G401.6 (cell line): ENCODE data around the gene PRELP.
"Not testable (repeated sequence)": the region's sequence is repeated elsewhere in the genome, so short reads cannot be mapped to it uniquely, and the experiment has no call there.

Experiments used
- FAIRE-seq: peaks from 2 replicates; lab custom pipeline; 2012; peaks lifted over from hg19 to GRCh38; lab: Jason Lieb, UNC

PRELP gene

DNA sequence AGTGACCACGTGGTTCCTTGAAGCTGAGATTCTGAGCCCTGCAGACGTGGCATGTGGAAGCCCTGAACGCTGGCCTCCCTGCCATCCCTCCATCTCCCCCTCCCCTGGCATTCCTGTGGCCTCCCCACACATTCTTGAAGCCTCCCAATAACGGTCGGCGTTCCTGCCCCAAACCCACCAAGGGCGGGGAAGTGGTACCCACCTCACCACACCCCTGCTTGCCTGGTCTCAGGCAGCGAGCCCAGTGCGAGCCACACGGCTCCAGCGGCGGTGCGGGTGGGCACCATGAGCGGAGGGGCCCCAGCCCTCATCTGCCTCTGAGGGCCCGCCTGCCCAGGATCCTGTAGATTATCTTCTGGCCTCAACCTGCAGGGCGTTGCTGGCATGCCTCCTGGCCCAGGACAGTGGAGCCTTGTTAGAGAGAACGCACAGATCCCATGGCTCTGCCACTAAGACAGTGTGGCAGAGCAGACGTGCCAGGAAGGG, 20.6 kb upstream of the PRELP start:
- no peak for FAIRE-seq

DNA sequence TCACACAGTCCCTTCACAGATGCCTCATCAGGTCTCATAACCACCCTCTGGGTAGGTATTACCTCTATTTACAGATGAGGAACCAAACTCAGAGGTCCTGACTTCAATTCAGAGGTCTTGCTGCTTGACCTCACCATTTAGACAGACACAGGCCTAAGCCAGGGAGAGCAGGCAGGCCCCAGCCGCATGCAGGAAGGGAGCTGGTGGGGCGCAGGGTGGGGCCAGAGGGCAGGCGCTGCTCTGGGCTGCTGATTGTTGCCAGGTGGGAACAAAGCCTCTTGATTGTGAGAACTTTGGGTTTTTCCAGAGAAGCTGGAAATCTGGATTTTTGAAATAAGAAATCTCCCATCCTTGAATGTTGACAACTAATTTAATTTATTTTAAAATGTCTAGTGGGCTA, 19.9 kb upstream of the PRELP start:
- no peak for FAIRE-seq

GRCh38 chr1:203456577-203456976, 19.0 kb upstream of the PRELP start:
- no peak for FAIRE-seq

DNA sequence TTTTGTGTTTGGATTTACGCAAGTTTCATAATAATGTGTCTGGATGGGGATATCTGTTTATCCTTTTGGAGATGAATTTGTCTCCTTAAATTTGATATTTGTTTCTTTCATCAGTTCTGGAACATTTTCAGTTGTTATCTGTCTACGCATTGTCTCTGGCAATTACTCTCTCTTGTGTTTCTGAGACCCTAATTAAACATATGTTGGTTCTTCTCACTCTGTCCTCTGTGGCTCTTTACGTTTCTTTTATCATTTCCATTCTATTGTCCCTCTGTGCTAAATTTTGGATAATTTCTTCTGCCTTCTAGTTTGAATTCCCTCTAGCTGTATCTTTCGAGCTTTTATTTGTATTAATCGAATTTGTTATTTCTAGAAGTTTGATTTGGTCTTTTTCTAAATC, 17.5 kb upstream of the PRELP start:
- no peak for FAIRE-seq

- no peak for FAIRE-seq
Measured at GRCh38 chr1:203459671-203460201, 15.9 kb upstream of the PRELP start.

DNA sequence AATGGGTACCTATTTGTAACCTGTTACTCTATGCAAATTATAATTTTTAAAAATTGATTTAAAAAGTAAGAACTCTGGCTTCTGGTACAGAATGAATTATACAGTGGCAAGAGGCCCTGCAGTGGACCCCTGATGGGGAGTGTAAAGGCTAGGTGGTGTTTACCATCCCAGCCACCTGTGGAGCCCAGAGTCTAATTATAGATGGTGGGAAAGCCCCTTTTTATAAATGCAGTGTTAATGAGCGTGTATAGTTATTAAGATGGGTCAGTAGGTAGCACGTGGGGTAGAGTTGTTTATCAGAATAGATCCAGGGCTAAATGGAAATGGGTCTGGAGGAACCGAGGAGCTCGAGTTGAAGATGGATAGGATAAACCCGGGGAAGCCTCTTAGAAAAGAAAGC, 13.9 kb upstream of the PRELP start:
- FAIRE-seq: no peak

DNA sequence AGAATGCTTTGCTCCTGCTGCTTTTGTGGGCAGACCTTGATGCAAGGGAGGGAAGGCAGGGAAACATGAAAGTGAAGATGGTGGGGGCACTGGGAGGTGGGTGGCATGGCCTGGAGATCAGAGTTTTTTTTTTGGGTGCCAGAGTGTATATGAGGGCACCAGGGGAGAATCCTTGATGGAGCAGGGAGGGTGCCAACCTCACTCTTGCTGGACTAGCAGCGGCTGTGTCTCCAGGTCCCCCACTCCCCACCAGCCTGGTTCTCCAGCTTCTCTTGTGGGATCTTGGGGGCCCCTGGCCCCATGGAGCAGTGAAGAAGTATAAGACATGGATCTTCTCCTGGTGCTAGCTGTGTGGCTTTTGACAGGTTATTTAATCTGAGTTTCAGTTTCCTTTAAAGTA, 13.5 kb upstream of the PRELP start:
- no peak for FAIRE-seq

DNA sequence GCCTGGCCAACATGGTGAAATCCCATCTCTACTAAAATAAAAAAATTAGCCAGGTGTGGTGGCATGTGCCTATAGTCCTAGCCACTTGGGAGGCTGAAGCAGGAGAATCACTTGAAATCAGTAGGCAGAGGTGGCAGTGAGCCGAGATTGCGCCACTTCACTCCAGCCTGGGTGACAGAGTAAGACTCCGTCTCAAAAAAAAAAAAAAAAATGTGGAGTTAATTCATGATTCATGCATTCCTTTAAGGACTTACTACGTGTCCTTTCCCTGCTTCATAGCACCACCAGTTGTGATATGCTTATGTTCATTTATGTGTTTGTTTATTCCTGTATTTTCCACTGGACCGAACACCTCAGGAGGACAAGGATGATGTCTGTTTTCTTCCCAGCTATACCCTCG, 12.7 kb upstream of the PRELP start:
- no peak for FAIRE-seq

GRCh38 chr1:203463469-203464062, 12.0 kb upstream of the PRELP start:
- FAIRE-seq: no peak

GRCh38 chr1:203464226-203464625, 11.4 kb upstream of the PRELP start:
- FAIRE-seq: no peak

DNA sequence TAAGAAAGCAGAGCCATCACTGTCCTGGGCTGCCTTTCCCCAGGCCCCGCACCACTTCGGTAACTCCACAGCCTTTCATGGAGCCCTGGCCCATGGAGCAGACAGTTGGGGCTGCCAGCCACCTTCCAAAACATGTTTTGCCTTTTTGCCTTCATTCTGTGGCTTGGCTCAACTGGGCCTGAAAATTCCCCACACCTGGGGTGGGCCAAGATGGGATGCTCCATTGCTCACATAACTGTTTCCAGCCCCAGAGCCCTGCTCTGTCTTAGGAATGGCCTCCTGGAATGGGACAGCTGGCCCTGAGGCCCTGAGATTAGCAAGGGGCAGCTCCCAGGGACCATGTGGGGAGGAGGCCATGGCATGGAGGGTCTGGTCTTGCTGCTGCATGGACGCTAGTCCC, 10.9 kb upstream of the PRELP start:
- FAIRE-seq: no peak

DNA sequence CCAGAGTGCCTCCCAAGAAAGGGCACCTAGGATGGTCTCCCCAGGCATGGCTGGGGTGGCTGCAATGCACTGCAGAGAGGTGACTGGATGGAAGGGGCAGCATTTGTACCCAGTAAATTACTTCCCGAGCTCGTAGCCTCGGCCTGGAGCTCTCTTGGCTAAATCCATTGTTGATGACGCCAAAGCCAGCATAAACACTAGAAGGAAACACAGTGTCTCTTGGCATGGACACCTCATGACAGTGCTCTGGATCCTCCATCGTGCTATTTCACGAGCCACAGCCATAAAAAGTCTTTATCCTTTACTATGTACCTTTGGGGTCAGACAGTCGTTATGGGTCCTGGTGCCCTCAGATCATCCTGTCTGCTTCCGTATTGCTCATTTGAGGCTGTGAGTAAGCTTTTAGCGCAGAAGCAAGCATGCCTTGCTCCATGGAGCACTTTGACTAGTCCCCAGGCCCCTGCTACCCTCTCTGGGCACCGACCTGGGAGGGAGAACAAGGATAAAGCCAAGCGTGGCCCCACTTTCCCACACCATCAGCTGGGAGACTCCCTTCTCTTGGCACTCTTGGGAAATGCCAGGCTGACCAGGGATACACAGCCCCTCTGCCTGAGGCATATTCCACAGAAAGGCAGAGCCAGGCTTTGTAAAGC, 10.3 kb upstream of the PRELP start:
- no peak for FAIRE-seq

- no peak for FAIRE-seq
Measured at GRCh38 chr1:203465948-203466347, 9.7 kb upstream of the PRELP start.

DNA sequence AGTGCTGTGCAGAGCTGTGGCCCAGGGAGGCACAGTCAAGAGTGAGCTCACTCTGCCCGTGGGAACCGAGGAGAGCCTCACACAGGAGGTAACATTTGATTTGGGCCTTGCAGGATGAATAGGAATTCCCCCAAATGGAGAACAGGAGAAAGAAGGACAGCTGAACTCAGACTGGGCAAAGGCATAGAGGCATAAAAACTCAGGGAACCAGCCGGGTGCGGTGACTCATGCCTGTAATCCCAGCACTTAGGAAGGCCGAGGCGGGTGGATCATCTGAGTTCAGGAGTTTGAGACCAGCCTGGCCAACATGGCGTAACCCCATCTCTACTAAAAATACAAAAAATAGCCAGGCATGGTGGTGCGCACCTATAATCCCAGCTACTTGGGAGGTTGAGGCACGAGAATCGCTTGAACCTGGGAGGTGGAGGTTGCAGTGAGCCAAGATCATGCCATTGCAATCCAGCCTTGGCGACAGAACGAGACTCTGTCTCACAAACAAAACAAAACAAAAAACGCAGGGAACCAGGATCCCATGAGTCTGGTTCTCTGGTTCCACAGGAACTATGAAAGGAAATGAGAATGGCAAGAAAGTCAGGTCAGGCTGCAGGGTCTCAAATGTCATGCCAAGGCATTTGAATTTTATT, 8.6 kb upstream of the PRELP start:
- not testable (repeated sequence) for FAIRE-seq

GRCh38 chr1:203467550-203467921, 8.1 kb upstream of the PRELP start:
- no peak for FAIRE-seq

DNA sequence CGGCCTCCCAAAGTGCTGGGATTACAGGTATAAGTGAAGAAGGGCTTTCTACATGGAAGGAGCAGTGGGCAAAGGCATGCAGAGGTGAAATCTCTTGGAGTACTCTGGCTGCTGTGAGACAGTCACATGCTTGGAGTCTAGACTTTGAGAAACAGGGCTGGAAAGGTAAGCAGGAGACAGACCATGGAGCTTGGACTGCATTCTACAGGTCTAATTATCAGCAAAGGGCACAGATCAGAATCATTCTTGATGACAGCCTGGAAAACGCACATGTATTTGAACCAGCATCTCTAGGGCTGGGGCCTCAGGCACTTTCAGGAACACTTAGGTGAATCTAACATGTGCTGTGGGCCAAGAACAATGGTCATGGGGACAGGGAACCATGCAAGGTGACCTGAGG, 7.3 kb upstream of the PRELP start:
- FAIRE-seq: no peak

- no peak for FAIRE-seq
Measured at GRCh38 chr1:203470240-203470639, 5.4 kb upstream of the PRELP start.

DNA sequence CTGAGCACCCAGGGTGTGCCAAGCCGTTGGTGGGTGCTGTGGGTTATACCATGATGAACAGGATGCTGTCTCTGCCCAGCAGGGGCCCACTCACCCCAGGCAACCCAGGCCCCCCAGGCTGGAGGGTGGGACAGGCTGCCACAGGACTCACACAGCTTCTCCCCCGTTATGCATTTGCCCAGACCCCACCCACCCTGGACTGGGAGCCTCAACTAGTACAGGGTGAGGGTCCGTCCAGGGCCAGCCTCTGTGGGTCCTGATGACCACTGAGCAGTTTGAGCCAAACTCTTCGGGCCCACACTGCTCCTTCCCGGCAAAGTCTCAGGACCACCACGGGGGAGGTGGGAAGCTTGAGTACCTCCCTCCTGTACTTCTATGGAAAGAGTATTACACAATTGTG, 3.8 kb upstream of the PRELP start:
- no peak for FAIRE-seq

GRCh38 chr1:203473281-203473680, 2.3 kb upstream of the PRELP start:
- FAIRE-seq: no peak

DNA sequence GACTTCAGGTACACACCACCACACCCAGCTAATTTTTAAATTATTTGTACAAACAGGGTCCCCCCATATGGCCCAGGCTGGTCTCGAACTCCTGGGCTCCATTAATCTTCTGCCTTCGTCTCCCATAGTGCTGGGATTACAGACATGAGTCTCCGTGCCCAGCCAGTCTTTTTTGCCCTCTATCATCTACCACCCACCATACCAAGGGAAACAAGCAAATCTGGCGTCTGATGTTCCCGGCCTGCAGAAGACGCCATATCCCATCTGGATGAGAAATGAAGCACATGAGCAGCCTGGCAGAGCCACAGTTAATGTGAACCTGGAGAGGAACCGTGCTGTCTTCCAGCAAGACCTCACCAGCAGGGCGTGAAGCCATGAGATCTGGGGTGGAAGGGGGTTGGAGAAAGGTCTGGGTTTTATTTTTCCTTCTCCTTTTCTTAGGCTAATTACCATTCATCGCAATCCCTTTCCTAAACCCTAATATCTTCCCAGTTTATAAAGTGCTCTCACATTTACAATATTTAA, 1.8 kb upstream of the PRELP start:
- no peak for FAIRE-seq

- FAIRE-seq: no peak
Measured at GRCh38 chr1:203476216-203476814, 709 bp downstream of the PRELP start.

DNA sequence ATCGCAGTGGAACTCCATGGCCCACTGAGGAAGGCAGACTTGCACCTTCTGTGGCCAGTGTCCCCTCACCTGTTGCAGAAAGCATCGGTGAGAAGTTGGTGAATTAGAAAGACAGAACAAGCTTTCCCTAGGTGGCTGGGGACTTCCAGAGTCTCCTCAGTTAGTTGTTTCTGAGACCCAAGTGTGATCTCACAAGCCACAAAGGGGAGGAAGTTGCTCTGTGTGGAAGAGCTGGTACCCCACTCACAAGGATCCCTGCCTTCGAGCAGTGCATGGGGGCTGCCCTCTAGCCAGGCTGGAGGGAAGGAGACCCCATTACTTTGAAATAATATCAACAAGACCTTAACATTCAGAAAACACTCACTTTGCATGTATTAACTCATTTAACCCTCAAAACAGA, 2.1 kb downstream of the PRELP start:
- no peak for FAIRE-seq

- no peak for FAIRE-seq
Measured at GRCh38 chr1:203478231-203478630, 2.6 kb downstream of the PRELP start.
